Upper lobe of right lung (tissue), 1 donor: Measurements from ENCODE around the gene RFNG. TPM values are rescaled to one million over a fixed set of nuclear protein-coding genes. Genes with fewer than 3 reads are reported as not detected.

ENCODE experiments used
- ATAC-seq: fragments of 200-7000 bp; cut with Tn5 transposase; one replicate; pipeline ENCODE4 v1.9.1; 2020; ENCODE audit warnings: mild to moderate bottlenecking, moderate library complexity
- DNase-seq: peaks from one replicate; pipeline ENCODE4 v3.0.0-alpha.2; 2020
- H3K27ac ChIP-seq: fragments of 200-600 bp; one replicate; pipeline ENCODE4 v1.8.0; 2022
- H3K27me3 ChIP-seq: fragments of 200-600 bp; one replicate; pipeline ENCODE4 v1.8.0; 2022; ENCODE audit warnings: mild to moderate bottlenecking
- H3K36me3 ChIP-seq: fragments of 200-600 bp; one replicate; pipeline ENCODE4 v1.8.0; 2022
- H3K4me1 ChIP-seq: fragments of 200-600 bp; one replicate; pipeline ENCODE4 v1.8.0; 2022
- H3K4me3 ChIP-seq: fragments of 200-600 bp; one replicate; pipeline ENCODE4 v1.8.0; 2022; ENCODE audit warnings: mild to moderate bottlenecking
- H3K9me3 ChIP-seq: fragments of 200-600 bp; one replicate; pipeline ENCODE4 v1.8.0; 2022
- intact Hi-C: fragments of 100-400 bp; cut with DNase I; formaldehyde crosslinking; loops from one replicate; pipeline ENCODE4 v1.11.0; 2022
- total RNA-seq: library from RNA; stranded (reverse); fragmentation: NEBNext Ultra II Directional; extraction: Animal tissue kit (Norgen Biotek cat#: 25700); gene quantifications from one replicate; pipeline ENCODE4 v1.2.1, GENCODE V29; 2021
- TF ChIP-seq, protein P1 (sequence below): fragments of 200-600 bp; IDR thresholded peaks from one replicate; pipeline ENCODE4 v1.8.0; 2022; ENCODE audit warnings: antibody characterized with exemption
- donor health status: DM: no; HTN: yes; CAD: no; lungs with severe emphysema.

Gene RFNG
- total RNA-seq, 1 donor from 2014 or later, result 38.5 TPM

DNA sequence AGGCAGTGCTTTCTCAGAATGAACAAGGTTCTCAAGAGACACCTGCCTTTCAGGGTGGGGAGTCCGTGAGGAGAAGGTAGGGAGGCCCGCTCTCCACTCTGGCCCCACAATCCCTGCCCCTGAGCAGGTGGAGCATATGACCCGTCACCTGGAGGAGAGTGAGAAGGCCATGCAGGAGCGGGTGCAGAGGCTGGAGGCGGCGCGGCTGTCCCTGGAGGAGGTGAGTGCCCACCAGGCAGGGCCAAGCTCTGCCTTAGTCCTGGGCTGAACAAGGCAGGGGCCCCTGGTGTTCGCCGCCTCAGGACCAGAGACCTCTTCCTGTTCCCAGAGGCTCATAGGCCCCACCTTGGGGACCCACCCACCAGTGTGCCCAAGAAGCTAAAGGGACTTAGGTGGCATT is 22.6 kb downstream of the RFNG start:
- intact Hi-C loops, result no loop called here
- no peaks in the 10 kb centered on the region for H3K36me3 ChIP-seq
- H3K4me3 ChIP-seq, result no peak overlapping the region
- no peak for ATAC-seq
- no peak for DNase-seq
- no peaks in the 10 kb centered on the region for H3K9me3 ChIP-seq
- no peaks in the 10 kb centered on the region for H3K27me3 ChIP-seq
- peaks cover 15% of the 10 kb centered on the region for H3K4me1 ChIP-seq
- TF ChIP-seq, protein P1, sequence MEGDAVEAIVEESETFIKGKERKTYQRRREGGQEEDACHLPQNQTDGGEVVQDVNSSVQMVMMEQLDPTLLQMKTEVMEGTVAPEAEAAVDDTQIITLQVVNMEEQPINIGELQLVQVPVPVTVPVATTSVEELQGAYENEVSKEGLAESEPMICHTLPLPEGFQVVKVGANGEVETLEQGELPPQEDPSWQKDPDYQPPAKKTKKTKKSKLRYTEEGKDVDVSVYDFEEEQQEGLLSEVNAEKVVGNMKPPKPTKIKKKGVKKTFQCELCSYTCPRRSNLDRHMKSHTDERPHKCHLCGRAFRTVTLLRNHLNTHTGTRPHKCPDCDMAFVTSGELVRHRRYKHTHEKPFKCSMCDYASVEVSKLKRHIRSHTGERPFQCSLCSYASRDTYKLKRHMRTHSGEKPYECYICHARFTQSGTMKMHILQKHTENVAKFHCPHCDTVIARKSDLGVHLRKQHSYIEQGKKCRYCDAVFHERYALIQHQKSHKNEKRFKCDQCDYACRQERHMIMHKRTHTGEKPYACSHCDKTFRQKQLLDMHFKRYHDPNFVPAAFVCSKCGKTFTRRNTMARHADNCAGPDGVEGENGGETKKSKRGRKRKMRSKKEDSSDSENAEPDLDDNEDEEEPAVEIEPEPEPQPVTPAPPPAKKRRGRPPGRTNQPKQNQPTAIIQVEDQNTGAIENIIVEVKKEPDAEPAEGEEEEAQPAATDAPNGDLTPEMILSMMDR, result no peak
- no peak overlapping the region for H3K27ac ChIP-seq

DNA sequence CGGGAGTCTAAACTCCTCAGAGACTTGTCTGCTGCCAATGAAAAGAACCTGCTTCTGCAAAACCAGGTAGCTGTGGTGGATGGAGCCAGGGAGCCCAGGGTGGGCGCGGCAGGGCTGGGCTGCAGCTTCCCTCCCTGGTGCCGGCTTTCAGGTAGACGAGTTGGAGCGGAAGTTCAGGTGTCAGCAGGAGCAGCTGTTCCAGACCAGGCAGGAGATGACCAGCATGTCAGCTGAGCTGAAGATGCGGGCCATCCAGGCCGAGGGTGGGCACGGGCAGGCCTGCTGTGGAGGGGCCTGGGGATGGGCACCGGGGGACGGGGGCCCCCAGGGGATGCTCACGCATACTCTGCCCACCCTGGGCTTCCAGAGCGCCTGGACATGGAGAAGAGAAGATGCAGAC is 23.4 kb downstream of the RFNG start:
- Histone ChIP-seq H3K4me1 (peaks cover 20% of the 10 kb centered on the region), H3K27me3 (no peaks in the 10 kb centered on the region), H3K9me3 (no peaks in the 10 kb centered on the region), H3K4me3 (no peak overlapping the region), H3K36me3 (no peaks in the 10 kb centered on the region), H3K27ac (no peak overlapping the region)
- intact Hi-C loops, result no loop called here
- DNase-seq, result no peak
- TF ChIP-seq, protein P1, result no peak
- ATAC-seq, result no peak

GRCh38 chr17:82025401-82026107 is 26.1 kb downstream of the RFNG start:
- no peak for ATAC-seq
- H3K36me3 ChIP-seq, result no peaks in the 10 kb centered on the region
- H3K27me3 ChIP-seq, result no peaks in the 10 kb centered on the region
- H3K4me3 ChIP-seq, result no peak overlapping the region
- no peaks in the 10 kb centered on the region for H3K9me3 ChIP-seq
- DNase-seq, result no peak
- TF ChIP-seq, protein P1, result no peak
- H3K27ac ChIP-seq, result no peak overlapping the region
- H3K4me1 ChIP-seq, result peaks cover 24% of the 10 kb centered on the region
- intact Hi-C loops, result no loop called here

DNA sequence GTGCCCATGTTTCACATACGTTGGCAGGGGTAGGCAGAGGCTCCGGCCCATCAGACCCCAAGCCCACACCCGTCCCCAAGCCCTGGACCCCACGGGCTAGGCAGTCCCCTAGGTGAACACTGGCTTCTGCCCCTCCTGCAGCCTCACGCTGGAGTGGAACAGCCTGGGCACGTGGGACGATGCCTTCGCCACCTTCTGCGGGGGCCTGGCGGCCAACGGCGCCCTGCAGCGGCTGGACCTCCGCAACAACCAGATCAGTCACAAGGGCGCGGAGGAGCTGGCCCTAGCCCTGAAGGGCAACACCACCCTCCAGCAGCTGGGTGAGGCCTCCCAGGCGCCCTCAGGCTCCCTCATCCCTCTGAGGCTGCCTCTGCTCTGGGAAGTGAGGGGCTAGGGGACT is 26.8 kb downstream of the RFNG start:
- ATAC-seq (no peak), DNase-seq (no peak)
- TF ChIP-seq, protein P1, result no peak

DNA sequence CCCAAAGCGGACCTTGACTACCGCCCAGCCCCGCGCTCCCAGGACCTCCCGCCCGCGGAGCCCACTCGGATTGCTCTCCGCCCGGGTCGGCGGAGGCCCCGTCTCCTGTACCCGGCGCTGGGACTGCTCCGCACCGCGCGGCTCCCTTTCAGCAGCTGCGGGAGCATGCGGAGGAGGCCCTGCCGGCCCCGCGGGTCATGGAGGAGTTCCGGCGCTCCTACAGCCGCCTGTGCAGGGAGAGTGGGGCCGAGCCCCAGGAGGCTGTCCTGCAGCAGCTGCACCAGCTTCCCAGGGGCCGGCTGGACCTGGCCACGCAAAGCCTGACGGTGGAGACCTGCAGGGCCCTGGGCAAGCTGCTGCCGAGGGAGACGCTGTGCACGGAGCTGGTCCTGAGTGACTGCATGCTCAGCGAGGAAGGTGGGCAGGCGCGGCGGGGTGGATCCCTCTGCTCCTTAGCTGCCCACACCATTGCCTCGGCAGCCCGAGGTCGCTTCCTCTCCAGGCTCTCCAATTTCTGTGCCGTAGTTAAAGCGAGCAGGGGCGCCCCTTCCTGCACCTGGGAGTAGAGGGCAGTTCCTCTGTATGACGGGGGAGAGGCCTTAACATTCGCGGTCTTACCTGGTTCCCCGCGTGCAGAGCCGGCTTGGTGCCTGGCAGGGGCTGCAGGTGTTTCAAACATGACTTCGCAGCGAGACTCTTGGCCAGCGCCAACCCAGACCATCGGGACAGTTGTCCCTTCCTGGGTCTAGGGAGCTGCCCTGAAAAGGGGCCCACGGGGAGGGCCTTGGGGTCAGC is 28.0 kb downstream of the RFNG start:
- H3K4me1 ChIP-seq, result peaks cover 20% of the 10 kb centered on the region
- TF ChIP-seq, protein P1, result no peak
- H3K36me3 ChIP-seq, result no peaks in the 10 kb centered on the region
- peak overlapping the region; percentile 53 for H3K27ac ChIP-seq
- peak; percentile 0 for ATAC-seq
- H3K9me3 ChIP-seq, result no peaks in the 10 kb centered on the region
- intact Hi-C loops, result no loop called here
- H3K27me3 ChIP-seq, result no peaks in the 10 kb centered on the region
- peak overlapping the region; percentile 68 for H3K4me3 ChIP-seq
- DNase-seq, result no peak

More for the DNA sequence above, 26.8 kb downstream of the RFNG start:
- Histone ChIP-seq H3K4me1 (peaks cover 20% of the 10 kb centered on the region), H3K27me3 (no peaks in the 10 kb centered on the region), H3K4me3 (no peak overlapping the region), H3K27ac (no peak overlapping the region), H3K9me3 (no peaks in the 10 kb centered on the region), H3K36me3 (no peaks in the 10 kb centered on the region)
- intact Hi-C loops, result no loop called here
